IMR-90 (cell line): ENCODE results near the gene GABRG2. TPM values are rescaled to one million over a fixed set of nuclear protein-coding genes. Genes with fewer than 3 reads are reported as not detected.

ENCODE experiments used
- ATAC-seq: fragments of 200-7000 bp; cut with Tn5 transposase; 2 replicates; pipeline ENCODE4 v1.9.1; 2020; ENCODE audit warnings: low read depth, mild to moderate bottlenecking, moderate library complexity
- BruUV-seq: library from RNA; stranded (reverse); fragments of 400-500 nt; replicated peaks from 2 replicates; lab custom pipeline; 2021; lab: Mats Ljungman, UMichigan
- CTCF ChIA-PET: fragments of 300-600 bp; formaldehyde crosslinking; extraction: SDS; loops from one replicate; lab custom pipeline; 2021; ENCODE audit warnings: antibody characterized with exemption; lab: Yijun Ruan, JAX
- POLR2A ChIA-PET: fragments of 300-600 bp; sonication (Branson Sonifier 250); formaldehyde crosslinking; loops from one replicate; lab custom pipeline; 2022; ENCODE audit warnings: antibody characterized with exemption; ENCODE audit not compliant: unreplicated experiment; lab: Charles Lee
- DNase-seq: peaks from one replicate; pipeline ENCODE4 v3.0.0; 2013
- H2AFZ ChIP-seq: replicated peaks from 2 replicates; pipeline ENCODE3; 2013; ENCODE audit warnings: low read length, mild to moderate bottlenecking; ENCODE audit not compliant: poor library complexity
- H2AK5ac ChIP-seq: 2 replicates; pipeline ENCODE4 v1.6.1; 2013; ENCODE audit warnings: low read depth, low read length, inconsistent platforms
- H2AK9ac ChIP-seq: replicated peaks from 2 replicates; pipeline ENCODE3; 2013; ENCODE audit warnings: mild to moderate bottlenecking, low read depth, low read length, moderate library complexity; ENCODE audit not compliant: poor library complexity
- H2BK120ac ChIP-seq: 2 replicates; pipeline ENCODE4 v1.6.1; 2013; ENCODE audit warnings: low read depth, low read length, inconsistent platforms
- H2BK15ac ChIP-seq: 3 replicates; pipeline ENCODE4 v1.6.1; 2013; ENCODE audit warnings: low read depth, low read length, inconsistent platforms
- H2BK20ac ChIP-seq: 2 replicates; pipeline ENCODE4 v1.6.1; 2013; ENCODE audit warnings: low read depth, mild to moderate bottlenecking, inconsistent platforms, low read length, moderate library complexity
- H2BK5ac ChIP-seq: 2 replicates; pipeline ENCODE4 v1.6.1; 2013; ENCODE audit warnings: mild to moderate bottlenecking, low read depth, low read length, inconsistent platforms; ENCODE audit not compliant: poor library complexity, severe bottlenecking
- H3K14ac ChIP-seq: replicated peaks from 2 replicates; pipeline ENCODE4 v1.6.1; 2013; ENCODE audit warnings: low read depth, low read length, inconsistent platforms
- H3K18ac ChIP-seq: 2 replicates; pipeline ENCODE4 v1.6.1; 2013; ENCODE audit warnings: low read depth, low read length, control low read depth
- H3K23ac ChIP-seq: 2 replicates; pipeline ENCODE4 v1.6.1; 2013; ENCODE audit warnings: low read depth, low read length, inconsistent platforms
- H3K27ac ChIP-seq: 2 replicates; pipeline ENCODE4 v1.5.1; 2013; ENCODE audit warnings: mild to moderate bottlenecking, control low read depth, low read length; ENCODE audit not compliant: insufficient read depth
- H3K27me3 ChIP-seq: 2 replicates; pipeline ENCODE4 v1.6.1; 2013; ENCODE audit warnings: low read length; ENCODE audit not compliant: control insufficient read depth, insufficient read depth
- H3K36me3 ChIP-seq: 2 replicates; pipeline ENCODE4 v1.6.1; 2013; ENCODE audit warnings: low read length, mixed read lengths; ENCODE audit not compliant: control insufficient read depth, insufficient read depth
- H3K4ac ChIP-seq: 2 replicates; pipeline ENCODE4 v1.6.1; 2013; ENCODE audit warnings: low read depth, low read length, inconsistent platforms
- H3K4me1 ChIP-seq: 2 replicates; pipeline ENCODE4 v1.6.1; 2013; ENCODE audit warnings: low read length, mixed read lengths; ENCODE audit not compliant: control insufficient read depth, insufficient read depth
- H3K4me2 ChIP-seq: 2 replicates; pipeline ENCODE4 v1.6.1; 2013; ENCODE audit warnings: low read depth, mild to moderate bottlenecking, control low read depth, low read length, moderate library complexity
- H3K4me3 ChIP-seq: 2 replicates; pipeline ENCODE4 v1.5.1; 2013; ENCODE audit warnings: low read depth, mild to moderate bottlenecking, control low read depth, low read length, moderate library complexity; ENCODE audit not compliant: insufficient read depth
- H3K56ac ChIP-seq: 2 replicates; pipeline ENCODE4 v1.6.1; 2013; ENCODE audit warnings: low read length, inconsistent platforms; ENCODE audit not compliant: insufficient read depth; ENCODE audit errors: extremely low read depth
- H3K79me1 ChIP-seq, 2 experiments: 2 replicates each; pipeline ENCODE4 v1.6.1; 2013; ENCODE audit warnings: low read length in 2 of 2, inconsistent platforms in 1 of 2, low read depth in 1 of 2
- H3K9ac ChIP-seq: 2 replicates; pipeline ENCODE4 v1.6.1; 2013; ENCODE audit warnings: low read depth, low read length, control low read depth
- H3K9me1 ChIP-seq: 2 replicates; pipeline ENCODE4 v1.6.1; 2013; ENCODE audit warnings: low read length, inconsistent platforms; ENCODE audit not compliant: insufficient read depth
- H3K9me3 ChIP-seq: 2 replicates; pipeline ENCODE4 v1.6.1; 2013; ENCODE audit warnings: low read length; ENCODE audit not compliant: control insufficient read depth, insufficient read depth
- H4K20me1 ChIP-seq: 2 replicates; pipeline ENCODE4 v1.6.1; 2013; ENCODE audit warnings: low read length, inconsistent platforms; ENCODE audit not compliant: insufficient read depth
- H4K5ac ChIP-seq: 2 replicates; pipeline ENCODE4 v1.6.1; 2013; ENCODE audit warnings: mild to moderate bottlenecking, low read depth, low read length, control low read depth
- H4K8ac ChIP-seq, 2 experiments: 2 replicates each; pipeline ENCODE4 v1.6.1; 2013; ENCODE audit warnings: low read depth in 2 of 2, low read length in 2 of 2, control low read depth in 1 of 2, inconsistent platforms in 1 of 2
- H4K91ac ChIP-seq: 2 replicates; pipeline ENCODE4 v1.6.1; 2013; ENCODE audit warnings: low read depth, low read length, inconsistent platforms; ENCODE audit not compliant: insufficient read depth
- CHD1 ChIP-seq: IDR thresholded peaks from 2 replicates; pipeline ENCODE4 v1.6.1; 2012; ENCODE audit warnings: low read depth, low read length, improper control_type of control experiment
- MAZ ChIP-seq: IDR thresholded peaks from 2 replicates; pipeline ENCODE4 v1.6.1; 2012; ENCODE audit warnings: low read depth, mild to moderate bottlenecking, low read length, improper control_type of control experiment, moderate library complexity, borderline replicate concordance
- MXI1 ChIP-seq: IDR thresholded peaks from 2 replicates; pipeline ENCODE4 v1.6.1; 2012; ENCODE audit warnings: low read depth, mild to moderate bottlenecking, low read length, moderate library complexity, borderline replicate concordance
- RAD21 ChIP-seq: IDR thresholded peaks from 2 replicates; pipeline ENCODE4 v1.6.1; 2012; ENCODE audit warnings: low read length, improper control_type of control experiment
- USF2 ChIP-seq: fragments of 150-350 bp; IDR thresholded peaks from 2 replicates; pipeline ENCODE4 v1.6.1; 2017; ENCODE audit warnings: mild to moderate bottlenecking, antibody characterized with exemption, low read length, low read depth
- WGBS, 2 experiments: methylation state at CpG; one replicate each; pipeline versions ENCODE4 v1.1.5 to v1.1.7; 2013; ENCODE audit warnings: missing lambda C conversion rate in 2 of 2; ENCODE audit not compliant: insufficient read length in 1 of 2; ENCODE audit errors: extremely low coverage in 2 of 2; 5-methylcytosine and 5-hydroxymethylcytosine counted together
- dilution Hi-C: fragments of 300-500 bp; cut with HindIII; formaldehyde crosslinking; loops from one replicate; pipeline ENCODE4 v1.14.3; 2018; ENCODE audit warnings: low sequenced_read_pairs; ENCODE audit not compliant: unreplicated experiment
- in situ Hi-C: fragments of 300-500 bp; cut with MboI; formaldehyde crosslinking; loops from 3 replicates; pipeline ENCODE4 v1.14.3; 2019; ENCODE audit warnings: low sequenced_read_pairs, inconsistent platforms, mixed read lengths
- intact Hi-C: fragments of 100-400 bp; cut with micrococcal nuclease; formaldehyde crosslinking; loops from 2 replicates; pipeline ENCODE4 v1.10.0; 2022
- polyA plus RNA-seq, 3 experiments: library from polyadenylated mRNA; depleted of rRNA; stranded (reverse); fragments of >200 nt; gene quantifications; 2 replicates each; pipeline ENCODE4 v1.2.3, GENCODE V29; 2012; ENCODE audit warnings: low replicate concordance in 1 of 3
- total RNA-seq: library from RNA; depleted of rRNA; stranded (reverse); fragments of >200 nt; gene quantifications from 2 replicates; pipeline ENCODE4 v1.2.3, GENCODE V29; 2012

GABRG2 gene
- total and polyA plus RNA-seq, 2 of the 4 experiments (the other 2 are of a cell fraction) = not detected

DNA sequence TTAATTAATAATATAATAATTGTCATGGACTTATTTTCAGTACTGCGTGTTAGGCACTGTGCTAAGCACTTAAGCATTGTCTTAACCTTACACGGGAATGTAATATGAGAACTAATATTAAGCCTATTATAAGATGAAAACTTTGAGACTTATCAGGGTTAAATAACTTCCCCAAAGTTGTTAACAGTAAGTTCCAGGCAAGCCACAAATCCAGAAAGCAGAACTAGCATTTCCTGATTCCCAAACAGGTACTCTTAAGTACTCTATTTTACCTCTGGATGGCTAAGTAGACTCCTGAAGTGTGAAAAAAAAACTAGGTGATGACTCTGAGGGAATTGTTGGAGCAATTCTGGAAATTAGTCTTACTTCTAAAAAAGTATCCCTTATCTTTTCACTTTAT, 23.8 kb downstream of the GABRG2 start:
- Histone ChIP-seq H4K20me1 (no peaks in the 10 kb centered on the region), H4K5ac (no peak overlapping the region), H3K9ac (no peak overlapping the region), H2BK20ac (no peak overlapping the region), H3K18ac (no peak overlapping the region), H3K9me3 (peaks cover 2% of the 10 kb centered on the region; the same call in 1 of the 2 replicates), H3K4ac (no peak overlapping the region), H2AFZ (no peak overlapping the region), H2BK15ac (no peak overlapping the region), H2AK5ac (no peak overlapping the region), H3K14ac (no peak overlapping the region), H2BK120ac (no peak overlapping the region), H3K23ac (no peak overlapping the region), H3K79me1 (no peaks in the 10 kb centered on the region), H3K27me3 (no peaks in the 10 kb centered on the region), H3K56ac (no peak overlapping the region), H3K27ac (no peak overlapping the region), H4K91ac (no peak overlapping the region), H3K4me3 (no peak overlapping the region), H2AK9ac (no peak overlapping the region), H3K36me3 (no peaks in the 10 kb centered on the region), H4K8ac (no peak overlapping the region), H2BK5ac (no peak overlapping the region), H3K4me1 (no peaks in the 10 kb centered on the region), H3K9me1 (no peaks in the 10 kb centered on the region), H3K4me2 (no peak overlapping the region)
- DNase-seq (no peak), ATAC-seq (no peak)
- intact Hi-C loops (no loop called here), dilution Hi-C loops (no loop called here), in situ Hi-C loops (no loop called here)
- ChIA-PET POLR2A (no interaction called here), CTCF (no interaction called here)
- no peak for TF ChIP-seq CHD1
- TF ChIP-seq USF2 = no peak
- TF ChIP-seq MAZ = no peak
- TF ChIP-seq MXI1 = no peak
- TF ChIP-seq RAD21 = no peak
- no TSS peak for BruUV-seq
- WGBS, 2 experiments = no CpG with 5 or more reads among the region's 2 CpGs
